ENCODE measurements around the gene PAPPA. TPM values are rescaled to one million over a fixed set of nuclear protein-coding genes. Genes with fewer than 3 reads are reported as not detected.

Gene PAPPA
- polyA plus RNA-seq, 1 of the 3 experiments (the other 2 are of a cell fraction) = 44.5 TPM

- no peak overlapping the region for H3K4me2 ChIP-seq
- peaks cover 18% of the 10 kb centered on the region for H4K20me1 ChIP-seq (ENCODE audit: insufficient read depth)
- POLR2A ChIA-PET = no interaction called here
- H3K9me2 ChIP-seq = no peaks in the 10 kb centered on the region
- peaks cover 53 to 80% of the 10 kb centered on the region in 2 experiments for H3K36me3 ChIP-seq (replicated peaks in 1 of 2; ENCODE audit: control insufficient read depth in 1 of 2, insufficient read depth in 2 of 2, low read length in 1 of 2)
- peaks cover 3% of the 10 kb centered on the region; the same call in 1 of the 2 replicates for H3K79me2 ChIP-seq (ENCODE audit: insufficient read depth)
- H3K27me3 ChIP-seq (ENCODE audit: insufficient read depth) = no peaks in the 10 kb centered on the region
- H2AFZ ChIP-seq (ENCODE audit: low read depth) = no peak overlapping the region
- no peak for TF ChIP-seq NRF1 (IDR thresholded peaks at IDR 0.05; ENCODE audit: low read depth, low read length)
- TF ChIP-seq ELF1 (IDR thresholded peaks at IDR 0.05) = no peak
- no peak for TF ChIP-seq RCOR1 (IDR thresholded peaks at IDR 0.05; ENCODE audit: low read length)
- TF ChIP-seq PBX3 (IDR thresholded peaks at IDR 0.05) = no peak
- no peak for TF ChIP-seq SIN3A (IDR thresholded peaks at IDR 0.05; ENCODE audit: borderline replicate concordance, low read depth, low read length)
- TF ChIP-seq GATA2 (CRISPR knock-in tag; IDR thresholded peaks at IDR 0.05) = no peak
- no peak for TF ChIP-seq RXRA (IDR thresholded peaks at IDR 0.05; ENCODE audit: borderline replicate concordance, low read depth)
- TF ChIP-seq EP300 (IDR thresholded peaks at IDR 0.05; ENCODE audit: borderline replicate concordance in 1 of 2, low read depth in 1 of 2, low read length in 1 of 2) = no peak
- TF ChIP-seq USF1 (IDR thresholded peaks at IDR 0.05; ENCODE audit: borderline replicate concordance, low read depth) = no peak
- no peak for TF ChIP-seq FOSL2 (IDR thresholded peaks at IDR 0.05; ENCODE audit: borderline replicate concordance, low read depth)
- no peak for TF ChIP-seq NFIC (IDR thresholded peaks at IDR 0.05; ENCODE audit: borderline replicate concordance)
- TF ChIP-seq GABPA (IDR thresholded peaks at IDR 0.05; ENCODE audit: low read depth) = no peak
- TF ChIP-seq JUND (IDR thresholded peaks at IDR 0.05) = no peak
- TF ChIP-seq REST (IDR thresholded peaks at IDR 0.05; ENCODE audit: low read depth, low read length) = no peak
- no peak for TF ChIP-seq EZH2phosphoT487 (IDR thresholded peaks at IDR 0.05; ENCODE audit: borderline replicate concordance, low read depth)
- TF ChIP-seq CHD2 (IDR thresholded peaks at IDR 0.05; ENCODE audit: low read length, partially characterized antibody) = no peak
- TF ChIP-seq RFX5 (IDR thresholded peaks at IDR 0.05; ENCODE audit: low read length) = no peak
- TF ChIP-seq TCF12 (IDR thresholded peaks at IDR 0.05) = no peak
- no peaks in the 10 kb centered on the region for H3K9me3 ChIP-seq
- H3K4me3 ChIP-seq (ENCODE audit: low read depth in 2 of 2, low read length in 1 of 2) = no peak overlapping the region
- H3F3A ChIP-seq (replicated peaks; ENCODE audit: insufficient read depth) = peaks cover 47% of the 10 kb centered on the region
- WGBS (ENCODE audit: low lambda C conversion rate) = 91% methylated on average over 2 of the region's 2 CpGs
- H3K4me1 ChIP-seq (ENCODE audit: control insufficient read depth in 1 of 2, insufficient read depth in 2 of 2, low read depth in 1 of 2, low read length in 1 of 2) = peaks cover 3 to 12% of the 10 kb centered on the region in 2 experiments; a peak in 2 of 4 replicates
- no peak overlapping the region for H3K9ac ChIP-seq
- no peak for DNase-seq
- CTCF ChIA-PET = no interaction called here
- no peak overlapping the region; a peak in 1 of 4 replicates for H3K27ac ChIP-seq (ENCODE audit: low read depth in 2 of 2, low read length in 1 of 2)
Measured at GRCh38 chr9:116381350-116381749, 227.8 kb downstream of the PAPPA start.
